Measurements from ENCODE around the gene TRIO.

TRIO gene

GRCh38 chr5:14250748-14251701 is 107.9 kb downstream of the TRIO start:
- Histone ChIP-seq H3K79me2 (ENCODE audit: insufficient read depth, low read length) (no peaks in the 10 kb centered on the region), H3K4me3 (ENCODE audit: low read depth in 1 of 2, low read length in 2 of 2) (no peak overlapping the region), H3K4me2 (ENCODE audit: insufficient read depth, low read length) (no peak overlapping the region), H3K27ac (ENCODE audit: low read length) (no peak overlapping the region), H3K4me1 (ENCODE audit: insufficient read depth, low read length) (no peaks in the 10 kb centered on the region), H3K36me3 (ENCODE audit: insufficient read depth, low read length) (no peaks in the 10 kb centered on the region), H3K27me3 (ENCODE audit: insufficient read depth, low read length, poor library complexity) (no peaks in the 10 kb centered on the region), H3K9ac (ENCODE audit: low read depth, low read length) (no peak overlapping the region), H2AFZ (ENCODE audit: low read depth, low read length) (no peak overlapping the region), H4K20me1 (ENCODE audit: insufficient read depth, low read length) (no peaks in the 10 kb centered on the region), H3K9me3 (ENCODE audit: insufficient read depth, low read length, severe bottlenecking) (no peaks in the 10 kb centered on the region)
- TF ChIP-seq EZH2 (IDR thresholded peaks at IDR 0.05; ENCODE audit: borderline replicate concordance, low read depth, low read length, severe bottlenecking), result no peak
- TF ChIP-seq, protein P1, sequence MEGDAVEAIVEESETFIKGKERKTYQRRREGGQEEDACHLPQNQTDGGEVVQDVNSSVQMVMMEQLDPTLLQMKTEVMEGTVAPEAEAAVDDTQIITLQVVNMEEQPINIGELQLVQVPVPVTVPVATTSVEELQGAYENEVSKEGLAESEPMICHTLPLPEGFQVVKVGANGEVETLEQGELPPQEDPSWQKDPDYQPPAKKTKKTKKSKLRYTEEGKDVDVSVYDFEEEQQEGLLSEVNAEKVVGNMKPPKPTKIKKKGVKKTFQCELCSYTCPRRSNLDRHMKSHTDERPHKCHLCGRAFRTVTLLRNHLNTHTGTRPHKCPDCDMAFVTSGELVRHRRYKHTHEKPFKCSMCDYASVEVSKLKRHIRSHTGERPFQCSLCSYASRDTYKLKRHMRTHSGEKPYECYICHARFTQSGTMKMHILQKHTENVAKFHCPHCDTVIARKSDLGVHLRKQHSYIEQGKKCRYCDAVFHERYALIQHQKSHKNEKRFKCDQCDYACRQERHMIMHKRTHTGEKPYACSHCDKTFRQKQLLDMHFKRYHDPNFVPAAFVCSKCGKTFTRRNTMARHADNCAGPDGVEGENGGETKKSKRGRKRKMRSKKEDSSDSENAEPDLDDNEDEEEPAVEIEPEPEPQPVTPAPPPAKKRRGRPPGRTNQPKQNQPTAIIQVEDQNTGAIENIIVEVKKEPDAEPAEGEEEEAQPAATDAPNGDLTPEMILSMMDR (IDR thresholded peaks at IDR 0.05; ENCODE audit: borderline replicate concordance, extremely low read depth, low read length, poor library complexity, severe bottlenecking), result no peak
- DNase-seq (no peak), ATAC-seq (ENCODE audit: insufficient read depth, low read depth) (no peak)

GRCh38 chr5:14251733-14252132 is 108.6 kb downstream of the TRIO start:
- DNase-seq (no peak), ATAC-seq (ENCODE audit: insufficient read depth, low read depth) (no peak)
- Histone ChIP-seq H3K36me3 (ENCODE audit: insufficient read depth, low read length) (no peaks in the 10 kb centered on the region), H3K27me3 (ENCODE audit: insufficient read depth, low read length, poor library complexity) (no peaks in the 10 kb centered on the region), H2AFZ (ENCODE audit: low read depth, low read length) (no peak overlapping the region), H3K4me1 (ENCODE audit: insufficient read depth, low read length) (no peaks in the 10 kb centered on the region), H3K4me2 (ENCODE audit: insufficient read depth, low read length) (no peak overlapping the region), H3K79me2 (ENCODE audit: insufficient read depth, low read length) (no peaks in the 10 kb centered on the region), H3K4me3 (ENCODE audit: low read depth in 1 of 2, low read length in 2 of 2) (no peak overlapping the region), H3K9ac (ENCODE audit: low read depth, low read length) (no peak overlapping the region), H3K27ac (ENCODE audit: low read length) (no peak overlapping the region), H4K20me1 (ENCODE audit: insufficient read depth, low read length) (no peaks in the 10 kb centered on the region), H3K9me3 (ENCODE audit: insufficient read depth, low read length, severe bottlenecking) (no peaks in the 10 kb centered on the region)
- TF ChIP-seq EZH2 (IDR thresholded peaks at IDR 0.05; ENCODE audit: borderline replicate concordance, low read depth, low read length, severe bottlenecking), result no peak

DNA sequence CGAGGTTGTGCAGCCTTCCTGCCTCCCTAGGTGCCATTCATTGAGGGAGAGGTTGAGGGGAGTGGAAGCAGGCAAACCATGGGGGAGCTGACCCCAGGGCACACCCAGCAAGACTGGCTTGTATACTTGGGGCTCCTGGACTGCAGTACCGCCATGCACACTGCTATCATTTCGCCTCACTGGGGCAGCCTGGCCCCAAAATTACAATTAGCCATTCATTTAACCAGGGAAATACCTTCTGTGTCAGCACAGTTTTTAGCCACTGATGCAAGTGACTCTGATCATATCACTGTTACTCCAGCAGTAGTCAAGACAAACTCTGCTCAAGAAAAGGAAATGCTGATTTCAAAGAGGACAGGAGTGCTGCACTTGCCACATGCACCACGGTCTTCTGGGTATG is 109.7 kb downstream of the TRIO start:
- TF ChIP-seq EZH2 (IDR thresholded peaks at IDR 0.05; ENCODE audit: borderline replicate concordance, low read depth, low read length, severe bottlenecking), result no peak
- TF ChIP-seq, protein P1 (IDR thresholded peaks at IDR 0.05; ENCODE audit: borderline replicate concordance, extremely low read depth, low read length, poor library complexity, severe bottlenecking), result no peak
- Histone ChIP-seq H3K27me3 (ENCODE audit: insufficient read depth, low read length, poor library complexity) (no peaks in the 10 kb centered on the region), H3K4me3 (ENCODE audit: low read depth in 1 of 2, low read length in 2 of 2) (no peak overlapping the region), H2AFZ (ENCODE audit: low read depth, low read length) (no peak overlapping the region), H3K4me1 (ENCODE audit: insufficient read depth, low read length) (no peaks in the 10 kb centered on the region), H3K9me3 (ENCODE audit: insufficient read depth, low read length, severe bottlenecking) (no peaks in the 10 kb centered on the region), H3K27ac (ENCODE audit: low read length) (no peak overlapping the region), H4K20me1 (ENCODE audit: insufficient read depth, low read length) (no peaks in the 10 kb centered on the region), H3K36me3 (ENCODE audit: insufficient read depth, low read length) (no peaks in the 10 kb centered on the region), H3K9ac (ENCODE audit: low read depth, low read length) (no peak overlapping the region), H3K79me2 (ENCODE audit: insufficient read depth, low read length) (no peaks in the 10 kb centered on the region), H3K4me2 (ENCODE audit: insufficient read depth, low read length) (no peak overlapping the region)
- DNase-seq (no peak), ATAC-seq (ENCODE audit: insufficient read depth, low read depth) (no peak)

DNA sequence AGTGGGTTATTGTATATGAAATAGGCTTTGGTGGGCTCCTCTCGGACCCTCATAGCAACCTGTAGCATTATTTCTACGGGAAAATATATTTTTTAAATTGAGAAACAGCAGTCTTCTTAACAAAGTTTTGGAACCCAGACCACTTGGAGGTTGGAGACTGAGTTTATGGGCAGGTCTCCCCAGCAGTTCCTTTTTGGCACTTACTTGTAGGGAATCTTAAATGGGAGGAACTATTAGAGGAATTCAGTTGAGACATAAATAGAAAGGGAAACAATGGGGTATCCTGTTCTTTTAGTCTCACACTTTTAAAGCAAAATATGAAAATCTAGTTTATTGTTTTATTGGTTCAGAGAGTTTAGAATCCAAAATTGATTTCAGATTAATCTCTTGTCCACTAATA is 111.5 kb downstream of the TRIO start:
- H3K4me2 ChIP-seq (ENCODE audit: insufficient read depth, low read length), result no peak overlapping the region
- H4K20me1 ChIP-seq (ENCODE audit: insufficient read depth, low read length), result no peaks in the 10 kb centered on the region
- H3K4me1 ChIP-seq (ENCODE audit: insufficient read depth, low read length), result no peaks in the 10 kb centered on the region
- no peaks in the 10 kb centered on the region for H3K36me3 ChIP-seq (ENCODE audit: insufficient read depth, low read length)
- ATAC-seq (ENCODE audit: insufficient read depth, low read depth) (no peak), DNase-seq (no peak)
- no peak overlapping the region for H2AFZ ChIP-seq (ENCODE audit: low read depth, low read length)
- H3K4me3 ChIP-seq (ENCODE audit: low read depth in 1 of 2, low read length in 2 of 2), result no peak overlapping the region
- no peaks in the 10 kb centered on the region for H3K27me3 ChIP-seq (ENCODE audit: insufficient read depth, low read length, poor library complexity)
- no peak for TF ChIP-seq EZH2 (IDR thresholded peaks at IDR 0.05; ENCODE audit: borderline replicate concordance, low read depth, low read length, severe bottlenecking)
- TF ChIP-seq, protein P1 (IDR thresholded peaks at IDR 0.05; ENCODE audit: borderline replicate concordance, extremely low read depth, low read length, poor library complexity, severe bottlenecking), result no peak
- H3K27ac ChIP-seq (ENCODE audit: low read length), result no peak overlapping the region
- H3K79me2 ChIP-seq (ENCODE audit: insufficient read depth, low read length), result no peaks in the 10 kb centered on the region
- H3K9ac ChIP-seq (ENCODE audit: low read depth, low read length), result no peak overlapping the region
- no peaks in the 10 kb centered on the region for H3K9me3 ChIP-seq (ENCODE audit: insufficient read depth, low read length, severe bottlenecking)
